ENCODE results near the gene CDH12. TPM values are rescaled to one million over a fixed set of nuclear protein-coding genes. Genes with fewer than 3 reads are reported as not detected.

The CDH12 gene
- polyA plus RNA-seq (2012; ENCODE audit: insufficient read length, low read depth), result not detected

DNA sequence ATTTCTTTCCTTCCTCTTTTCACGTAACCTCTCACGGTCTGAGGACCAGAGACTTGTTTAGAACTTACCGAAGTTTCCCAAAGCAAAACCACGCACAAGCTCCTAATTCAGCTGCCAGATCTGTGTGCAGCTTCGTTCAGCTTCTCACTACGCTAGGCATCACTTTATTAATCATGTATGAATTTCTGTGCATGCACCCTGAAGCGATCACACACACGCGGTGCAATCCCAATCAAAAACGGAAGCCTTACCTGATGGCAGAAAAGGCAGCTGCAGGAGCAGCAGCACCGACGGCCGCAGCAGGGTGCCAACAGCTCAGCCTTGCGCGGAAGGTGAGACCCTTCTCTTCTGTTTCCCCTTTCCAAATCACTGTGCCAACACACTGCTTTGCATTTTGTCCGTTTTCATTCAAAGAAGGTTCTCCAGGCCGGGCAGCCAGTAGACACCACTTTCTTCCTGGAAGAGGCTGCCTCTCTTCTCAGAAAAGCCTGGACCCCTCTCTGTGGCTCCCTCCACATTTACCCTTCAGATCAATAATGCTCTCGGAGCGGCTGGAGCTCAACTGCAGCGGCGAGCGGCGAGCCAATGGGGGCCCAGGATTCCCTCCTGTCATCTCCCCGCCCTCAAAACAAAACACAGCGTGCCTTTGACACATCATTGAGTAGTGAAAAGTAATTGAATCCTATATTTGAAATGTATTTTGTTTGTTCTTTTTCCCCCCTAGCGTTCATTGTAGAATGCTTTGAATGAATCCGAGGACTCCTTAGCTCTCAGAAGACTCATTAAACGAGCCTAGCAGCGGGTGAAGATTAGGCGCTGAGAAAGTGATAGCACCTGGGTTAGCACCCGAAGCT, at the start of gene CDH12:
CDH12 (minus strand) TSS at position 538 of the 854 bp plus-strand sequence.
- no peak for TF ChIP-seq POLR2AphosphoS5 (IDR thresholded peaks at IDR 0.05; ENCODE audit: low read depth, low read length)
- no peak for TF ChIP-seq SIN3A (IDR thresholded peaks at IDR 0.05; ENCODE audit: borderline replicate concordance, insufficient read depth, low read length)
- no peak for TF ChIP-seq FOXP2 (optimal IDR thresholded peaks at IDR 0.05; ENCODE audit: borderline replicate concordance, extremely low read depth, extremely low read length, insufficient read depth)
- no peak for TF ChIP-seq TAF1 (IDR thresholded peaks at IDR 0.05; ENCODE audit: borderline replicate concordance, insufficient read depth, low read length)
- TF ChIP-seq, protein P1, sequence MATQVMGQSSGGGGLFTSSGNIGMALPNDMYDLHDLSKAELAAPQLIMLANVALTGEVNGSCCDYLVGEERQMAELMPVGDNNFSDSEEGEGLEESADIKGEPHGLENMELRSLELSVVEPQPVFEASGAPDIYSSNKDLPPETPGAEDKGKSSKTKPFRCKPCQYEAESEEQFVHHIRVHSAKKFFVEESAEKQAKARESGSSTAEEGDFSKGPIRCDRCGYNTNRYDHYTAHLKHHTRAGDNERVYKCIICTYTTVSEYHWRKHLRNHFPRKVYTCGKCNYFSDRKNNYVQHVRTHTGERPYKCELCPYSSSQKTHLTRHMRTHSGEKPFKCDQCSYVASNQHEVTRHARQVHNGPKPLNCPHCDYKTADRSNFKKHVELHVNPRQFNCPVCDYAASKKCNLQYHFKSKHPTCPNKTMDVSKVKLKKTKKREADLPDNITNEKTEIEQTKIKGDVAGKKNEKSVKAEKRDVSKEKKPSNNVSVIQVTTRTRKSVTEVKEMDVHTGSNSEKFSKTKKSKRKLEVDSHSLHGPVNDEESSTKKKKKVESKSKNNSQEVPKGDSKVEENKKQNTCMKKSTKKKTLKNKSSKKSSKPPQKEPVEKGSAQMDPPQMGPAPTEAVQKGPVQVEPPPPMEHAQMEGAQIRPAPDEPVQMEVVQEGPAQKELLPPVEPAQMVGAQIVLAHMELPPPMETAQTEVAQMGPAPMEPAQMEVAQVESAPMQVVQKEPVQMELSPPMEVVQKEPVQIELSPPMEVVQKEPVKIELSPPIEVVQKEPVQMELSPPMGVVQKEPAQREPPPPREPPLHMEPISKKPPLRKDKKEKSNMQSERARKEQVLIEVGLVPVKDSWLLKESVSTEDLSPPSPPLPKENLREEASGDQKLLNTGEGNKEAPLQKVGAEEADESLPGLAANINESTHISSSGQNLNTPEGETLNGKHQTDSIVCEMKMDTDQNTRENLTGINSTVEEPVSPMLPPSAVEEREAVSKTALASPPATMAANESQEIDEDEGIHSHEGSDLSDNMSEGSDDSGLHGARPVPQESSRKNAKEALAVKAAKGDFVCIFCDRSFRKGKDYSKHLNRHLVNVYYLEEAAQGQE (IDR thresholded peaks at IDR 0.05; ENCODE audit: insufficient read depth in 1 of 2, low read depth in 2 of 2, low read length in 2 of 2), result no peak

DNA sequence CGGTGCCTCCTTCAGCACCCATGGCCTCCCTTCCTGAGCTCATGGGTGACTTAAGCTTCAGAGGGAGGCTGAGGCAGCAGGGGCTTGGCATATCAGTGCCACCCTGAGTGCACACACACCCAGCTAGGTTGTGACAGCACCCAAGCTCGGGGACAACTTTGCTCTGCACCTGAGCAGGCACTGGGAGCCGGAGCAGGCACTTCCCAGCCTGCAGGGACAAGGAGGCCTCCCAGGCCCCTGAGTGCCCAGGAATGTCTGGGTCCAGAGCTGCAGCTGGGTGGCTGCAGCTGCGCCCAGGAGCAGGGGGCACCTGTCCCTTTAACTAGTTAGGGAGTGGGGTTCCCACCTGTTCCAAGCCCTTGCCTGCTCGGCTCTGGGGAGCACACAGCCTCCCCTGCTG, 48.7 kb upstream of the CDH12 start:
- TF ChIP-seq FOXP2 (optimal IDR thresholded peaks at IDR 0.05; ENCODE audit: borderline replicate concordance, extremely low read depth, extremely low read length, insufficient read depth), result no peak

DNA sequence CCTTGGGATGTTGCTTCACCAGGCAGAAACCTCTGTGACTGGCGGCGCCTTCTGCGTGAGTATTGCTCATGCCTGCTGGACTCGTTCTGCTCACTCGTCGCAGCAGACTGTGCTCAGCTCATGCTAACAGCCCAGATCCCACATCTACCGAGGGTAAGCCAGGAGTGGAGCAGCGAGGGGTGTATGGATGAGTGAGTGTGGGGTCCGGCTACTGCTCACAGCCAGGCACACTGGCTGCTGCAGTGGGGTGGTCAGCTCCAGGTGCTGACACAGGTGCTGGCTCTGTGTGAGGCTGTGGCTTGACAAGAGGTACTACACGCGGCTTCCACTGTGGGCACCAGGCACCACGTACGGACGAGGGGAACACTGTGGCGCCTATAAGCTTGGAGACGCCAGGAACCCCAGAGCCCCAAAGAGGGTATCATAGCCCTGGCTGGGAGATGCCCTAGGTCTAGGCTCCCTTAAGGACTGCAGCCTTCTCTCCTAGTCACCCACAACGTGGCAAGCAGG, 47.7 kb upstream of the CDH12 start:
- TF ChIP-seq POLR2AphosphoS5 (IDR thresholded peaks at IDR 0.05; ENCODE audit: low read depth, low read length) (no peak), TAF1 (IDR thresholded peaks at IDR 0.05; ENCODE audit: borderline replicate concordance, insufficient read depth, low read length) (no peak), FOXP2 (optimal IDR thresholded peaks at IDR 0.05; ENCODE audit: borderline replicate concordance, extremely low read depth, extremely low read length, insufficient read depth) (no peak), SIN3A (IDR thresholded peaks at IDR 0.05; ENCODE audit: borderline replicate concordance, insufficient read depth, low read length) (no peak)
- TF ChIP-seq, protein P1 (IDR thresholded peaks at IDR 0.05; ENCODE audit: insufficient read depth in 1 of 2, low read depth in 2 of 2, low read length in 2 of 2), result no peak

DNA sequence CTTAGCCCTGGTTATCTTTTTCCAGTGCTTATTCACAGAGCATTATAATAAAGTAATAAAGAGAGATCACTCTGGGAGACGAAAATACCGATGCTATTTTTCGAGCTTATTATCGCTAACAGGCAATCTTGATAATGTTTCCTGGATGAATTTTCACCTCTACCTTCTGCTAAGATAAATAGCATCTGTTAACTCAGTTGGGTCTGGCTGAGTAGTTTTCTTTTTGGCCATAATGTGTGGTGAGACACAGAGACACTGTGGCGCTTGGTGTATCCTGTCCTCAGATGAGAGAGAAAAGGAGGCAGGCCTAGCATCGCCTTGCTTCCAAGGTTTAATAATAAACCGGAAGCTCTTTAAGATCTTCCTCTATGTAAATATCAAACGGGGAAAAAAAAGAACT, 46.2 kb upstream of the CDH12 start:
- TF ChIP-seq TAF1 (IDR thresholded peaks at IDR 0.05; ENCODE audit: borderline replicate concordance, insufficient read depth, low read length) (no peak), POLR2AphosphoS5 (IDR thresholded peaks at IDR 0.05; ENCODE audit: low read depth, low read length) (no peak), FOXP2 (optimal IDR thresholded peaks at IDR 0.05; ENCODE audit: borderline replicate concordance, extremely low read depth, extremely low read length, insufficient read depth) (no peak), SIN3A (IDR thresholded peaks at IDR 0.05; ENCODE audit: borderline replicate concordance, insufficient read depth, low read length) (no peak)
- TF ChIP-seq, protein P1 (IDR thresholded peaks at IDR 0.05; ENCODE audit: insufficient read depth in 1 of 2, low read depth in 2 of 2, low read length in 2 of 2), result no peak

DNA sequence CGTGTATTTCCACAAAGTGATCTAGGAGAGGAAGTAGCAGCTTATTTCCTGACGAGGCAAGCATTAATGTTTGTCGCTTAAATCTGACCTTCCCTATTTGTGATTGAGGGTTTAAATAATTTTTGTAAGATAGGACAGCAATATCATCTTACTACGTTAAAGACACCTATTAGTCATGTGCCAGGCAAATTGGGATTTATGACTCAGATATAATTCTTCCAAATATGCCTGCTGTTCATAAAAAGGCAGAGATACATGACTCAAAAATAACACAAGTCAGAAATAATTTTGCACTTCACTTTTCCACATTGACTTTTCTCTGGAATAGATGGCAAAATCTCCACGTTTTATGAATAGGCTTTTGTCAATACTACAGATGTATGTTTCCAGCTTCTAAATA, 43.0 kb upstream of the CDH12 start:
- TF ChIP-seq, protein P1 (IDR thresholded peaks at IDR 0.05; ENCODE audit: insufficient read depth in 1 of 2, low read depth in 2 of 2, low read length in 2 of 2), result no peak
- TF ChIP-seq POLR2AphosphoS5 (IDR thresholded peaks at IDR 0.05; ENCODE audit: low read depth, low read length) (no peak), FOXP2 (optimal IDR thresholded peaks at IDR 0.05; ENCODE audit: borderline replicate concordance, extremely low read depth, extremely low read length, insufficient read depth) (no peak), SIN3A (IDR thresholded peaks at IDR 0.05; ENCODE audit: borderline replicate concordance, insufficient read depth, low read length) (no peak), TAF1 (IDR thresholded peaks at IDR 0.05; ENCODE audit: borderline replicate concordance, insufficient read depth, low read length) (no peak)

All from PFSK-1 (cell line).